Activated T-helper 1 cell treated with anti-CD3 and anti-CD28 coated beads, Interleukin-2, amount 50 U/mL, for 16 hours (primary cell): ENCODE data around the gene TMEM256.
"Not testable (repeated sequence)": the region's sequence is repeated elsewhere in the genome, so short reads cannot be mapped to it uniquely, and the experiment has no call there.

Experiments
- DNase-seq, 2 donors: peaks; one replicate each; pipeline ENCODE4 v3.0.0-alpha.2; 2020; ENCODE audit warnings: low read depth in 1 of 2, low spot score in 1 of 2

Gene TMEM256

DNA sequence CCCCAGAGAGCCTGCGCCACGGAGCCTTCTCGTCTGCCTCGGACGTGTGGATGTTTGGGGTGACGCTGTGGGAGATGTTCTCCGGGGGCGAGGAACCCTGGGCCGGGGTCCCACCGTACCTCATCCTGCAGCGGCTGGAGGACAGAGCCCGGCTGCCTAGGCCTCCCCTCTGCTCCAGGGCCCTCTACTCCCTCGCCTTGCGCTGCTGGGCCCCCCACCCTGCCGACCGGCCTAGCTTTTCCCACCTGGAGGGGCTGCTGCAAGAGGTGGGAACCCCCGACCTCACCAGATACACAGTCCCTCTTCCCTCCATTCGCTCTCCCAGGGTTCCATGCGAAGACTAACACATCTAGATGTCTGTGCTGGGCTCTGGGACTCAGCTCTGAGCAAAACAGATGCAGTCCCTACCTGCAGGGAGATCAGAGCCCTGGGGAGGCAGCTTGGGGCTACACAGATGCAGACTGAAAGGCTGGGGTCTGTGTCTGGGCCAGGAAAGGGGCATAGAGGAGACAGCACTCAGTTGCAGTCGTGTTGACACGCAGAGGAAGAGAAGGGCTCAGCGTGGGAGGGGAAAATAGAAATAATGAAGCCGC is 19.3 kb downstream of the TMEM256 start:
- no peak for DNase-seq

DNA sequence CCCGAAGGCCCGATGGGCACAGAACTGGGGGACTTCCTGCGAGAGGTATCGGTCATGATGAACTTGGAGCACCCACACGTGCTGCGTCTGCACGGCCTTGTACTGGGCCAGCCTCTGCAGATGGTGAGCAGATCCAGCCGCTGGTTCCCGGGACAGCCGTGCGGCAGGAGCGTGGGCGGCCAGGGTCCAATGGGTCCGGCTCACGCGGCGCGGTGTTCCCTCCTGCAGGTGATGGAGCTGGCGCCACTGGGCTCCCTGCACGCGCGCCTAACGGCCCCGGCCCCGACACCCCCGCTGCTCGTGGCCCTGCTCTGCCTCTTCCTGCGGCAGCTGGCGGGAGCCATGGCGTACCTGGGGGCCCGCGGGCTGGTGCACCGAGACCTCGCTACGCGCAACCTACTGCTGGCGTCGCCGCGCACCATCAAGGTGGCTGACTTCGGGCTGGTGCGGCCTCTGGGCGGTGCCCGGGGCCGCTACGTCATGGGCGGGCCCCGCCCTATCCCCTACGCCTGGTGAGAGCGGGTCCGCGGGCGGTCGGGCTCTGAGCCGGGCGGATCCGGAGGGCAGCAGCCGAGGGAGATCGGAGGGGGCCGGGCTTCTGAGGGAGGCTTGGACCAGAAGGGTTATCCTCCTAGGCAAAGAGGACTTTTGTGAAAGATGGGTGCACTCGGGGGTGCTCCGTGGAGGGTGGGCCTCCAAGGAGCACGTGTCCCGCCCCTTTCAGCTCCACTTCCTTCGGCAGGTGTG is 20.0 kb downstream of the TMEM256 start:
- DNase-seq = peak; percentile 57 to 71

- no peak for DNase-seq
Measured at GRCh38 chr17:7383371-7383741, 20.5 kb downstream of the TMEM256 start.

DNA sequence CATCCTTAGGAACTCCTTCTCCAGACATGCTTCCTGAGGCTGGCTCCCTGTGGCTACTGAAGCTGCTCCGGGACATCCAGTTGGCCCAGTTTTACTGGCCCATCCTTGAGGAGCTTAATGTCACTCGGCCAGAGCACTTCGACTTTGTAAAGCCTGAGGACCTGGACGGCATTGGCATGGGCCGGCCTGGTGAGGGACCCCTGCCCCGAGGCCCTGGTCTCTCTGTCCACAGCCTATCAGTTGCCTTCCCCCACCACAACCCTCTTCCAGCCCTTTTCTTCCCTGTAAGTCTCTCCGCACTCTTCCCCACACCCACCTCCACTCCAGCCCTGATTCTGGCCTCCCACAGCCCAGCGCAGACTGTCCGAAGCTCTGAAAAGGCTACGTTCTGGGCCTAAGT is 21.0 kb downstream of the TMEM256 start:
- DNase-seq = no peak

DNA sequence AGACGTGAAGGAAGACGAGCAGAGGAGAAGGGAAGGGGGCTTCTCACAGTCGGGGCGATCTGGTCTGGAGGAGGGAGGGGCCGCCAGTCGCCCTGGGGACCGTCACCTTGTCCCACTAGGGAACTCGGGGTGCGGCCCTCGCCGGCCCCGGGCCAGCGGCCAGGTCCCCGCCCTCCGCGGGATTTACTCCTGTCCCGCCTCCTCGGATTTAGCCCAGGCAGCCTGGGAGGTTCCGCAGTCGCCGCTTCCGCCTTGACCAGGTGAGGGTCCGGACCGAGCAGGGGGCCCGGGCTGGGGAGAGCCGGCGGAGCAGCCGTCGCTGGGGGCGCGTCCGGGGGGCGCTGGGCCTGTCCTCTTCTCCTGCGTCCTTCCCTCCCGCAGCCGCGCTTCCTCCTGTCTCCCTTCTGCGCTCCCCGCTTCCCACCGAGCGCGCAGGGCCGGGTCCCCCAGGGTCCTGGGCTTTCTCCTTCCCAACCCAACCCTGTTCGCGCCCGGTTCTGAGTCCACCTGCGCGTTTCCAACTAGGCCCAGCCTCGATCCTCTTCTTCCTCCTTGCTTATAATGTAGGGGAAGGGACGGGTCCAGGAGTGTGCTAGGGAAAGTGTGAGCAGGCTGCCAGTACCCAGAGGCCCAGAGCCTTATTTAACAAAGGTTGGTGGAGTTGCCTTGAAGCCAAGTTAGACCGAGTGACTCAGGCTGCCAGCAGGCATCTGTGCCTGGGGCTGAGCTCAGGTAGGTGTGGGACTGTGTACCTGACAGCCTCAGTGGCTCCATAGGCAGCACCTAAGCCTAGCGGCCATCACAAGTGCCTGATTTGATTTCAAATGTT is 22.8 kb downstream of the TMEM256 start, which contains the start of gene TNK1:
TNK1 (plus strand) TSS at position 235 of the 829 bp plus-strand sequence. CDS start 1,838 bp downstream, outside the sequence.
- DNase-seq = no peak

GRCh38 chr17:7380321-7380720 is 23.6 kb downstream of the TMEM256 start:
- no peak for DNase-seq

DNA sequence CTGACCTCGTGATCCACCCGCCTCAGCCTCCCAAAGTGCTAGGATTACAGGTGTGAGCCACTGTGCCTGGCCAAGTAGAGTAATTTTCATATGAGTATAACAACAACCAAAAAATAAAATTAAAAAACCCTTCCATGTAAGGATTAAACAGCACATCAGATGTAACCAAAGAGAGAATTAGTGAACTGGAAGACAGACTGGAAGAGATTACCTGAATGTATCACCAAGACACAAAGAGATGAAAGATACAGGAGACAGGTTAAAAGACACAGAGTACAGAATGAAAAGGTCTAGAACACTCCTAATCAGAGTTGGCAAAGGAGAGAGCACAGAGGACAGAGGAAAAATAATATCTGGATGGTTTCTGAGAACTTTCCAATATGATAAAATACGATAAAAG is 24.8 kb downstream of the TMEM256 start:
- no peak for DNase-seq

- DNase-seq = no peak
Measured at GRCh38 chr17:7374353-7374752, 29.5 kb downstream of the TMEM256 start.

- no peak for DNase-seq
Measured at GRCh38 chr17:7370853-7371252, 33.0 kb downstream of the TMEM256 start.

- DNase-seq = no peak
Measured at GRCh38 chr17:7369825-7370224, 34.1 kb downstream of the TMEM256 start.

- DNase-seq = not testable (repeated sequence)
Measured at GRCh38 chr17:7368599-7368994, 35.3 kb downstream of the TMEM256 start.

- DNase-seq = no peak
Measured at GRCh38 chr17:7367918-7368598, 35.8 kb downstream of the TMEM256 start.

GRCh38 chr17:7367083-7367482 is 36.8 kb downstream of the TMEM256 start:
- no peak for DNase-seq

GRCh38 chr17:7365963-7366362 is 37.9 kb downstream of the TMEM256 start:
- not testable (repeated sequence) for DNase-seq

- no peak for DNase-seq
Measured at GRCh38 chr17:7363311-7363710, 40.6 kb downstream of the TMEM256 start.

DNA sequence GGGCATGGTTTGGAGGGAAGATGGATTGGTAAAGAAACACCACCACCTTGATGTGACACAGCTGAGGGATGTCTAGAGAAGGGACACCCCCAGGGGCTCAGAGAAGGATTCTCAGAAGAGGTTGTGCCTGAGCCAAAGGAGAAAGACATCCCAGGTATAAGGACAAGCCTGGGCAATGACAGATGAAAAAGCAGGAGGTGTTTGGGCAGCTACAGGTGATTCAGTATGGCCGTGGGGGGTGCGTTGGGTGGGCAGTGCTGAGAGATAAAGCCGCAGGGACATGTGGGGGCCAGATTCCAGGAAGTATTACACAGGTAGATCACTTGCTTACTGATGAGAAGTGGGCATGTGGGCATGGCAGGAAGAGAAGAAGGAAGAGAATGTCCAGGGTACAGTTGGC is 42.0 kb downstream of the TMEM256 start:
- no peak for DNase-seq

- DNase-seq = no peak
Measured at GRCh38 chr17:7357381-7357780, 46.5 kb downstream of the TMEM256 start.

GRCh38 chr17:7356756-7357155 is 47.1 kb downstream of the TMEM256 start:
- no peak for DNase-seq

GRCh38 chr17:7356072-7356549 is 47.8 kb downstream of the TMEM256 start:
- DNase-seq = peak; percentile 74 to 75

DNA sequence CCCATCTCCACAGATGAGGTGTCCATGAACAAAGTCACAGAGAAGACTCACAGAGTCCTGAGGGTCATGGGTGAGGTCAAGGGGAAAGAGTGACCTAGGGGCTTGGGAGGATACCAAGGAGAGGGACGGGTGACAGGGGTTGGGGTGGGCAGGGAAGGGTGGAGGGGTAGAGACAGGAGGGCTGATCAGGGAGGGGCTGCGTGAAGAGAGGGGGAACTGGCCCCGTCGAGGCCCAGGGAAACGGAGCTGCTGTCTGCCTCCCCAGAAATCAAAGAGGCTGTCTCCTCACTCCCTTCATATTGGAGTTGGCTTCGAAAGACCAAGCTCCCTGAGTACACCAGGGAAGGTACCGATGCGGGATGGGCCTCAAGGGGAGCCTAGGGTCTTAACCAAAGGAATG is 48.3 kb downstream of the TMEM256 start:
- no peak for DNase-seq

GRCh38 chr17:7355053-7355452 is 48.8 kb downstream of the TMEM256 start, which contains the start of gene TMEM95:
Gene TMEM95 (plus strand): TSS chr17:7355156. CDS start chr17:7355205, 49 bp downstream.
- DNase-seq = no peak
